ENCODE data around the gene NR4A1. TPM values are rescaled to one million over a fixed set of nuclear protein-coding genes. Genes with fewer than 3 reads are reported as not detected.

The NR4A1 gene
- total and polyA plus RNA-seq, 10 of the 15 experiments (the other 5 are each of a cell fraction or from before 2014, with no cell fraction given), result 0.05 to 7.9 (median 2.2) TPM; not detected in 1

GRCh38 chr12:52074971-52075724 is 23.9 kb downstream of the NR4A1 start:
- peaks cover 37% of the 10 kb centered on the region for H3K79me2 ChIP-seq (ENCODE audit: control insufficient read depth, insufficient read depth, low read length)
- ATAC-seq (no peak), FAIRE-seq (no peak), DNase-seq (ENCODE audit: low read depth, low spot score) (no peak)
- H3K36me3 ChIP-seq (ENCODE audit: control insufficient read depth in 2 of 2, insufficient read depth in 2 of 2, low read length in 1 of 2), result peaks cover 15 to 16% of the 10 kb centered on the region in 2 experiments
- CTCF ChIA-PET, result interaction anchor here (0.6 to 15.1 kb wide), 7 partner anchors 8 to 71 kb away, joined by 3 to 208 read pairs (median 6); no protein-coding TSS in a partner anchor
- intact Hi-C loops (cut with micrococcal nuclease; ENCODE audit: unreplicated experiment) (no loop called here), in situ Hi-C loops (cut with MboI) (no loop called here)
- H3K9me3 ChIP-seq (replicated peaks; ENCODE audit: control insufficient read depth, insufficient read depth, low read length), result no peaks in the 10 kb centered on the region
- no peak overlapping the region for H3K4me3 ChIP-seq
- POLR2A ChIA-PET, result interaction anchor here (0.7 to 0.8 kb wide), 2 partner anchors 25 to 49 kb away, joined by 3 read pairs; no protein-coding TSS in a partner anchor
- no TSS peak for BruUV-seq (replicated peaks)
- no peak overlapping the region for H3K9ac ChIP-seq (ENCODE audit: control insufficient read depth, insufficient read depth, low read length)
- WGBS (ENCODE audit: insufficient coverage, insufficient replicate concordance, low lambda C conversion rate, missing lambda C conversion rate), result 83% methylated on average over 3 of the region's 3 CpGs
- RAD21 ChIA-PET (ENCODE audit: unreplicated experiment), result interaction anchor here (2.0 kb wide), 1 partner anchor 50 kb away, joined by 5 read pairs; no protein-coding TSS in a partner anchor
- 0 out of 2 replicates have a peak overlapping the region, but pooled peaks have one; percentile 12 for H3K4me2 ChIP-seq (ENCODE audit: control insufficient read depth, insufficient read depth)
- H2AFZ ChIP-seq (ENCODE audit: control insufficient read depth, low read depth, low read length), result no peak overlapping the region
- SMC1A ChIA-PET (ENCODE audit: uncharacterized antibody, unreplicated experiment), result interaction anchor here (2.3 kb wide), 1 partner anchor 42 kb away, joined by 7 read pairs; no protein-coding TSS in a partner anchor
- no peaks in the 10 kb centered on the region for H4K20me1 ChIP-seq (ENCODE audit: control insufficient read depth, insufficient read depth)
- H3K4me1 ChIP-seq (ENCODE audit: control insufficient read depth, insufficient read depth, low read length), result peaks cover 9% of the 10 kb centered on the region; the same call in 1 of the 2 replicates
- no peaks in the 10 kb centered on the region for H3K27me3 ChIP-seq (replicated peaks in 1 of 2; ENCODE audit: control insufficient read depth in 2 of 2, insufficient read depth in 2 of 2, low read length in 1 of 2)
- H3K27ac ChIP-seq (ENCODE audit: control insufficient read depth, insufficient read depth), result no peak overlapping the region; the same call in 1 of the 2 replicates
- TF ChIP-seq MXI1 (IDR thresholded peaks at IDR 0.05; ENCODE audit: low read depth, low read length) (no peak), ATF2 (IDR thresholded peaks at IDR 0.05; ENCODE audit: low read length) (no peak), ZNF592 (IDR thresholded peaks at IDR 0.05) (no peak), CUX1 (IDR thresholded peaks at IDR 0.05; ENCODE audit: insufficient replicate concordance, low read depth, low read length) (no peak), SIN3A (IDR thresholded peaks at IDR 0.05; ENCODE audit: low read depth, low read length) (no peak), ATF7 (IDR thresholded peaks at IDR 0.05; ENCODE audit: low read depth) (no peak), SIX5 (IDR thresholded peaks at IDR 0.05; ENCODE audit: low read depth, low read length, severe bottlenecking) (no peak), EED (IDR thresholded peaks at IDR 0.05; ENCODE audit: low read depth) (no peak), NR2C1 (IDR thresholded peaks at IDR 0.05) (no peak), SREBF2 (IDR thresholded peaks at IDR 0.05; ENCODE audit: low read length) (no peak)
